GM19193 (cell line): ENCODE data around the gene SCP2D1.

Experiments
- POLR2A ChIP-seq: IDR thresholded peaks from 4 replicates; pipeline ENCODE4 v1.6.1; 2011; ENCODE audit not compliant: insufficient read depth, insufficient read length; ENCODE audit errors: extremely low read depth

Gene SCP2D1

GRCh38 chr20:18801516-18801915 is 12.1 kb upstream of the SCP2D1 start:
- no peak for TF ChIP-seq POLR2A

- TF ChIP-seq POLR2A, result no peak
These were observed 11.5 kb upstream of the SCP2D1 start for GRCh38 chr20:18802012-18802634.

DNA sequence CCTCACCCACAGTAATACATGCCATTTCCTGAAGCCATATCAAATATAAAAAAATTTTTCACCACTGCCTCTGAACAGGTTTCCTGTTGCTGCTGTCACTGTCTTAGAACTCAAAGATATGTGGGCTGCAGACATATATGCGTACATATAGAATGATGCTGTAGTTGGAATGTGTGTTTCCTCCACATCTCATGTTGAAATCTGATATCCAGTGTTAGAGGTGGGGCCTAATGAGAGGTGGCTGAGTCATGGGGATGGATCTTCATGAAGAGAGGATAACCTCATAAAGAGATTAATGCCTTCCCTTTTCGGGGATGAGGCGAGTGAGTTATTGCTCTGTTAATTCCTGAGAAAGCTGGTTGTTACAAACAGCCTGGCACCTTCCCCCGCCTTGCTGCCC is 7.7 kb upstream of the SCP2D1 start:
- TF ChIP-seq POLR2A, result no peak

DNA sequence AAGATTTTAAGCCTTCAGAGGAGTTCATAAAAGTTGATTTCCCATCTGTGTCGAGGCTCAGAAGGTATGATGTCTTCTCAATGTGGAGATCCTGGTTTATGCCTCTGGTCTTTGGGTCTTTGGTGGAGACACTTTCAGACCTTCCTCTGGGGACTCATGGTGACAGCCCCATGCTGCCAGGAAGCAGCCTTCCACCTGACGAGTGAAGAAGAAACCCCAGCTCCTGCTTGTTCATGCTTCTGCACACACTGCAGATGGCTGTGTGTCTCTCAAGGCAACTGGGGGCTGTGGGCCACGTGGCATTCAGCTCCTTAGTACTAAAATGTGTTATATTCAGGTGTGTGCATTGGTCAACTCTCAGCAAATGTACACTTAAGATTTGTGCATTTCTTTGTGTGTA is 4.9 kb upstream of the SCP2D1 start:
- no peak for TF ChIP-seq POLR2A

- TF ChIP-seq POLR2A, result no peak
These were observed 2.4 kb upstream of the SCP2D1 start for GRCh38 chr20:18811186-18811585.

DNA sequence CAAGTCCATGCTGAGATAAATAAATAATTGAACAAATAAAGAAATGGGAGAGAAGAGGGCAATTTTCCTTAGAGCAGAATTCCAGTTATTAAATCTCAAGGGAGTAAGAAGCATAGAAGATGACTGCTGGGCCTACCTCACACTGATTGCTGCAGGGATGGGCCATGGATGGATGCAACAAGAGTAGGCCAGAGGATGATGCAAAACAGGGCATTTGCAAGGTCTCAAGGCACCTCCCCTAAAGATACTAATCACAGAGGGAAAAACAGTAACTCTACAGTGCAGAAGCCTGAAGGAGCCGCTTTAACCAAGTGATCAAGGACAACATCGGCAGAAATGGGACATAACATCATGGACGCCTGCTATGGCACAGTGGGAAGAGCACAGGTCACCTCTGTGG is 1.7 kb upstream of the SCP2D1 start:
- no peak for TF ChIP-seq POLR2A

GRCh38 chr20:18815194-18815942 is 1.8 kb downstream of the SCP2D1 start:
- TF ChIP-seq POLR2A, result no peak

- TF ChIP-seq POLR2A, result no peak
These were observed 9.2 kb downstream of the SCP2D1 start for GRCh38 chr20:18822832-18823231.

DNA sequence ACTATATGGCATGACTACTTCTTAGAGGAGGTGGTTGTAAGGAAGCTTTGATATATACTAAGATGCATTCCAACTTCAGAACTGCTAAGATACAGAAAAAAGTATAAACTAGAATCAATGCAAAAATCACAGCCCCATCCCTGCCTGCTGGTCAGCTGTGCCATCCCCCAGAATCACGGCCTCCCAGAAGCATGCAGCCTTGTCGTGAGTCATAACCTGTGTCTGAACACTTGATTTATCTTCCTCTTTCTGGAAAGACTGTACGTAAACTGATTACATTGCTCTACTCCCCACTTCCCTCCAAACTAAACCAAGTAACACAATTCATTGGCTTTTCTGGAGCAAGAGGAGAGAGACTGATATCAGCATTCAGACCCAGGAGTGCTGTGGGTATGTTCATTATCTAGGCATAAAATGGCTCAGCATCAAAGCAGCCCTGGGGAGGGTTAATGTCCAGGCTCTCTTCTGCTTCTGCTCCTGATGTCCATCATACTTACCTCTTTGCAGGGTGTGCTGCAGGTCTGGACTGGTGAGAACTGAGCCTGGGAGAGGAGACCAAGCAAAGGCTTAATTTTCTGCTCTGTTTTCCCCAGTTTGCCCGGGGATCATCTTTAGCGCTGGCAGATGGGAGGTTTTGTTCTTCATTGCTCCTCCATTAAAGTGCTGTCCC is 18.4 kb downstream of the SCP2D1 start:
- TF ChIP-seq POLR2A, result no peak

GRCh38 chr20:18832546-18833200 is 19.1 kb downstream of the SCP2D1 start:
- no peak for TF ChIP-seq POLR2A

GRCh38 chr20:18835466-18836256 is 22.1 kb downstream of the SCP2D1 start:
- TF ChIP-seq POLR2A, result no peak

DNA sequence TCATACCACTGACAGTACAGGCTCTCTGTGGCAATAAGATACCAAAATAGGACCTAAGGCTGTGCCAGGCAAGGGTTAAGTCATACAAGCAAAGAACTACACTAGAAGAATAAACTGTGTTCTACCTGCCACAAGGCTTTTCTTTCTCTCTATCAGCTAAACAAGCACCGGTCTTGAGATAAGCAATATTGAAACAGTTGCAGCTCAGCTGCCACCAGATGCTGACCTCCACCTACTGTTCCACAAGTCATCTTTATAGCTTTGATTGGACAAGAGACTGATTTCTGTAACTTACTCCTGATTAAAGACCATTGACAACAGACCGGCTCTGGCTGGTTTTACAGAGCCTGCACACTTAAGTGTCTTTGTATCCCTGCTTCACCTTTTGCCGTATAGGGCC is 24.1 kb downstream of the SCP2D1 start:
- no peak for TF ChIP-seq POLR2A

- no peak for TF ChIP-seq POLR2A
These were observed 26.1 kb downstream of the SCP2D1 start for GRCh38 chr20:18839507-18840247.

- no peak for TF ChIP-seq POLR2A
These were observed 26.7 kb downstream of the SCP2D1 start for GRCh38 chr20:18840248-18840645.
